OCI-LY3 (cell line): Measurements from ENCODE around the gene HAUS7.

Experiments
- EZH2phosphoT487 ChIP-seq: fragments of 200-600 bp; shearing (Covaris generic); IDR thresholded peaks from 2 replicates; pipeline ENCODE4 v1.6.1; 2018; ENCODE audit warnings: antibody characterized with exemption, mixed run types, low read depth
- TF ChIP-seq, protein P1 (sequence below): fragments of 200-600, 300-600 bp; sonication (generic); IDR thresholded peaks from 2 replicates; pipeline ENCODE4 v1.5.1; 2014; ENCODE audit warnings: antibody characterized with exemption, low read length, low read depth

DNA sequence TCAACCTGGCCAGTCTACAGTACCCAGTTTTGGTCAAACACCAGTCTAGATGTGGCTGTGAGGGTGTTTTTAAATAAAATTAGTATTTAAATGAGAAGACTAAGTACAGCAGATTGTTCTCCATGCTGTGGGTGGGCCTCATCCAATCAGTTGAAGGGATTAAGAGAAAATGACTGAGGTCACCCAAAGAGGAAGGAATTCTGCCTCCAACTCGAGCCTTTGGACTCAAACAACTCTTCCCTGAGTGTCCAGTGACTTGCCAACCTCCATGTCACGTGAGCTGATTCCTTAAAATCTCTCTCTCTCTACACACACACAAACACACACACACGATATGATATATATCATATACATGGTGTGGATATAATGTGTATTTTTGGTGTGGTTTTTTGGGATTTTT, 34.5 kb downstream of the HAUS7 start:
- TF ChIP-seq, protein P1, sequence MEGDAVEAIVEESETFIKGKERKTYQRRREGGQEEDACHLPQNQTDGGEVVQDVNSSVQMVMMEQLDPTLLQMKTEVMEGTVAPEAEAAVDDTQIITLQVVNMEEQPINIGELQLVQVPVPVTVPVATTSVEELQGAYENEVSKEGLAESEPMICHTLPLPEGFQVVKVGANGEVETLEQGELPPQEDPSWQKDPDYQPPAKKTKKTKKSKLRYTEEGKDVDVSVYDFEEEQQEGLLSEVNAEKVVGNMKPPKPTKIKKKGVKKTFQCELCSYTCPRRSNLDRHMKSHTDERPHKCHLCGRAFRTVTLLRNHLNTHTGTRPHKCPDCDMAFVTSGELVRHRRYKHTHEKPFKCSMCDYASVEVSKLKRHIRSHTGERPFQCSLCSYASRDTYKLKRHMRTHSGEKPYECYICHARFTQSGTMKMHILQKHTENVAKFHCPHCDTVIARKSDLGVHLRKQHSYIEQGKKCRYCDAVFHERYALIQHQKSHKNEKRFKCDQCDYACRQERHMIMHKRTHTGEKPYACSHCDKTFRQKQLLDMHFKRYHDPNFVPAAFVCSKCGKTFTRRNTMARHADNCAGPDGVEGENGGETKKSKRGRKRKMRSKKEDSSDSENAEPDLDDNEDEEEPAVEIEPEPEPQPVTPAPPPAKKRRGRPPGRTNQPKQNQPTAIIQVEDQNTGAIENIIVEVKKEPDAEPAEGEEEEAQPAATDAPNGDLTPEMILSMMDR: no peak
- TF ChIP-seq EZH2phosphoT487: no peak
